AG04450 (cell line): Measurements from ENCODE around the gene PLEKHG4. TPM values are rescaled to one million over a fixed set of nuclear protein-coding genes. Genes with fewer than 3 reads are reported as not detected.

Source experiments
- CTCF ChIA-PET: fragments of 300-600, 350-600 bp; formaldehyde crosslinking; extraction: SDS; loops from one replicate; lab custom pipeline; 2022; ENCODE audit warnings: antibody characterized with exemption, inconsistent platforms; lab: Charles Lee
- POLR2A ChIA-PET: fragments of 350-600 bp; formaldehyde crosslinking; extraction: SDS; loops from one replicate; lab custom pipeline; 2021; ENCODE audit warnings: antibody characterized with exemption, inconsistent platforms; lab: Yijun Ruan, JAX
- DNase-seq: peaks from one replicate; pipeline ENCODE4 v3.0.0-alpha.2; 2011; ENCODE audit warnings: low read depth, low spot score
- H3K27ac ChIP-seq: one replicate; pipeline ENCODE4 v1.5.1; 2012; ENCODE audit warnings: low read depth, low read length, control low read depth
- H3K27me3 ChIP-seq: one replicate; pipeline ENCODE4 v1.6.0; 2012; ENCODE audit warnings: low read length; ENCODE audit not compliant: control insufficient read depth, insufficient read depth
- H3K4me3 ChIP-seq: 2 replicates; pipeline ENCODE4 v1.5.1; 2011; ENCODE audit warnings: mild to moderate bottlenecking, low read depth, low read length, control low read depth
- H3K9me3 ChIP-seq: 2 replicates; pipeline ENCODE4 v1.5.1; 2012; ENCODE audit warnings: low read length; ENCODE audit not compliant: control insufficient read depth, insufficient read depth
- polyA plus RNA-seq: library from polyadenylated mRNA; depleted of rRNA; stranded (reverse); fragments of >200 nt; gene quantifications from 2 replicates; pipeline ENCODE4 v1.2.3, GENCODE V29; 2011
- TF ChIP-seq, protein P1 (sequence below): IDR thresholded peaks from 2 replicates; pipeline ENCODE4 v1.5.1; 2011; ENCODE audit warnings: low read depth, low read length, control low read depth, inconsistent platforms

Gene PLEKHG4
- polyA plus RNA-seq, 1 experiment: 17.2 TPM

DNA sequence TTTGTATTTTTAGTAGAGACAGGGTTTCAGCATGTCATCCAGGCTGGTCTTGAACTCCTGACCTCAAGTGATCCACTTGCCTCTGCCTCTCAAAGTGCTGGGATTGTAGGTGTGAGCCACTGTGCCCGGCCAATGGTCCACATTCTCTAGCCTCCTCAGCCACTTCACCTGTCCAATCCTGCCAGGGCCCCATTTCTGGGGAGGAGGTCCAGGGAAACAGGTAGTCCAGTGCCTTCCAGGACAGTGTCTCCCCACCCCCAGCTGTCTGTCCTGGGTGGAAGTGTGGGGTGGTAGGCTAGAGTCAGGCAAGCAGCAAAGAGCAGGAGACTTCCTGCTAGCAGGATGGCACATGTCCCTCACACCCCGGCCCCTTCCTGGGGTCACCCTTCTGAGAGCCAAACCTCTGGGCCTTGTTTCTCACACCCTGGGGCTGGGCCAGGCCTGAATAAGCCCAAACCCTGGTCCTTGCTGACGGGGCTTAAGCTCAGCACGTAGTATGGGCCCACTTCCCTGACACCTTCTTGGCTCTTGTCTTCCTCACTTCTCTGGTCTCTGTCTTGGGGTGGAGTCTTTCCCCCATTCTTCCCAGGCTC lies 37.1 kb upstream of the PLEKHG4 start:
- POLR2A ChIA-PET: interaction anchor here (0.5 to 2.3 kb wide), 4 partner anchors 10 to 372 kb away, joined by 3 to 10 read pairs (median 3); partner anchors contain the start of gene TMEM208

DNA sequence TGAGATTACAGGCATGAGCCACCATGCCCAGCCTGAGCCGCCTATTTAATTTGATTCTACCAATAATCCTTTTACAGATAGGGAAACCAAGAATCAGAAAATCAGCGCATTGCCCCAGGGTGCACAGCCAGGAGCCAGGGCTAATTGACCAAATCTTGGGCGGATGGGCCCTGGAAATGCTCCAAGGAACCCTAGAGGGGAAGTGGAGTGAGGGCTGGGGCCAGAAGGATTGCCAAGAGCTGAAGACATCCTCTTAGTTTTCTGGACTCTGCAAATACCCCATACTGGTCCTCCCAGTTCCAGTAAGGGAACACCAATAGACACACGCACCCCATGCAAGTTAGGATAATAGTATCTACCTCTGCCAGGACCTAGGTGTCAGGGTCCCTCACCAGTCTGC lies 35.9 kb upstream of the PLEKHG4 start:
- POLR2A ChIA-PET: interaction anchor here (1.6 to 2.3 kb wide), 3 partner anchors 8 to 16 kb away, joined by 7 to 8 read pairs (median 7); partner anchors contain the start of gene TMEM208
- Histone ChIP-seq H3K9me3 (no peaks in the 10 kb centered on the region; the same call in 1 of the 2 replicates), H3K4me3 (no peak overlapping the region), H3K27me3 (no peaks in the 10 kb centered on the region), H3K27ac (peak overlapping the region; percentile 12)
- no peak for DNase-seq
- TF ChIP-seq, protein P1, sequence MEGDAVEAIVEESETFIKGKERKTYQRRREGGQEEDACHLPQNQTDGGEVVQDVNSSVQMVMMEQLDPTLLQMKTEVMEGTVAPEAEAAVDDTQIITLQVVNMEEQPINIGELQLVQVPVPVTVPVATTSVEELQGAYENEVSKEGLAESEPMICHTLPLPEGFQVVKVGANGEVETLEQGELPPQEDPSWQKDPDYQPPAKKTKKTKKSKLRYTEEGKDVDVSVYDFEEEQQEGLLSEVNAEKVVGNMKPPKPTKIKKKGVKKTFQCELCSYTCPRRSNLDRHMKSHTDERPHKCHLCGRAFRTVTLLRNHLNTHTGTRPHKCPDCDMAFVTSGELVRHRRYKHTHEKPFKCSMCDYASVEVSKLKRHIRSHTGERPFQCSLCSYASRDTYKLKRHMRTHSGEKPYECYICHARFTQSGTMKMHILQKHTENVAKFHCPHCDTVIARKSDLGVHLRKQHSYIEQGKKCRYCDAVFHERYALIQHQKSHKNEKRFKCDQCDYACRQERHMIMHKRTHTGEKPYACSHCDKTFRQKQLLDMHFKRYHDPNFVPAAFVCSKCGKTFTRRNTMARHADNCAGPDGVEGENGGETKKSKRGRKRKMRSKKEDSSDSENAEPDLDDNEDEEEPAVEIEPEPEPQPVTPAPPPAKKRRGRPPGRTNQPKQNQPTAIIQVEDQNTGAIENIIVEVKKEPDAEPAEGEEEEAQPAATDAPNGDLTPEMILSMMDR: no peak
- CTCF ChIA-PET: interaction anchor here (0.8 kb wide), 1 partner anchor 45 kb away, joined by 3 read pairs; the partner anchor contains the start of gene ELMO3

More for the DNA sequence above, 37.1 kb upstream of the PLEKHG4 start:
- Histone ChIP-seq H3K4me3 (no peak overlapping the region), H3K27me3 (no peaks in the 10 kb centered on the region), H3K9me3 (no peaks in the 10 kb centered on the region; the same call in 1 of the 2 replicates), H3K27ac (peak overlapping the region; percentile 98)
- TF ChIP-seq, protein P1: no peak
- CTCF ChIA-PET: interaction anchor here (0.6 to 0.7 kb wide), 2 partner anchors 57 to 367 kb away, joined by 5 to 12 read pairs; no protein-coding TSS in a partner anchor
- DNase-seq: no peak

DNA sequence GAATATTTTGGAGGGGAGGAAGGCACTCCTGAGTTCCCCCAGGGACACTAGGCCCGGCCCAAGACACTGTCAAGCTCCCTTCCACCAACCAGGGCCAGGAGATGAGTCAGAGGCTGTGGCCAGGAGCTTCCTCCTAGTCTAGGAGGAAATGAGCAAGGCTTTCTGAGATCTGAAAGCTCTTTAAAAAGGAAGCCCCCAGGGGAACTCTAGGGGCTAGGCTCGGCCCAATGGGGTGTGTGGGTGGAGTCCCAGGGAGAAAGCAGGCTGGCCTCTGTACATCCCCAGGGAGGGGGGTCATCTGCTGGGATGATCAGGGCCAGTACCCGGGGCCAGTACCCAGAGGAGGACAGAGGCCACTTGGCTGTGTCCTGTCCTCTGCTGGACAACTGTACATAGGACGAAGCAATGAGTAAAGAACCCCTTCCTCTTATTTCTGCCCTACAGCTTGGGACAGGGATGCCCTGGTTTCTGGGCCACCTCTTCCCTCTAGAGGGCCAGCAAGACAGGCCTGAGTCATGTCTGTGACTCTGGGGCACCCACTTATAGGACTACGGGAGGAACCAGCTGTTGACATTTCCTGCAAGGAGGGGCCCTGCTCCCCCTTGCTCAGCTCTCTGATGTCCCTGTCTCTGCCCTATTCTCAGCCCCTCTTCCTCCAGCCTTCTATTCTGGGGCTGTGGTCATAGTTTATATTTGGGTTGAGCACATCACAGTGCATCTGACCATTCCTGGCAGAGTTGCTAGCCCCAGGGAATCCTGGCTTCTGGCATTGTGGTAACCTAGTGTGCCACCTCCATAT lies 34.7 kb upstream of the PLEKHG4 start:
- CTCF ChIA-PET: interaction anchor here (0.5 to 0.6 kb wide), 2 partner anchors 226 to 254 kb away, joined by 3 to 7 read pairs; no protein-coding TSS in a partner anchor
- peak overlapping the region; percentile 86 for H3K4me3 ChIP-seq
- POLR2A ChIA-PET: interaction anchor here (0.6 to 2.3 kb wide), 6 partner anchors 9 to 37 kb away, joined by 3 to 8 read pairs (median 6); partner anchors contain the start of gene TMEM208
- no peaks in the 10 kb centered on the region for H3K27me3 ChIP-seq
- H3K9me3 ChIP-seq: no peaks in the 10 kb centered on the region; the same call in 1 of the 2 replicates
- no peak for DNase-seq
- peak overlapping the region; percentile 90 for H3K27ac ChIP-seq
- TF ChIP-seq, protein P1: no peak

DNA sequence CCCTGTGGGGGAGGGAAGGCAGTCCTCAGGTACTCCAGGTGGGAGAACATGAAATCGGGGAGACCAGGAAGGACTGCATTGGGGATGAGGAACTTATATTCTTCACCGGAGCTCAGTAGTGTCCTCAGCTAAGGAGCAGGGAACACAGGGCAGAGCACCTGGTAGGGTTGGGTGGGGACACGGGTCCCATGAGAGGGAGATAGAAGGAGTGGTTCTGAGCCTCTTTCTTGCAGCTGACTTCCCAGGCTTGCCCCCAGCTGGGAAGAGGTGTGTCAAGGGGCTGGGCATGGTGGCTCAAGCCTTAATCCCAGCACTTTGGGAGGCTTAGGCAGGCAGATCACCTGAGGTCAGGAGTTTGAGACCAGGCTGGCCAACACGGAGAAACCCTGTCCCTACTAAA lies 34.1 kb upstream of the PLEKHG4 start:
- no peaks in the 10 kb centered on the region; the same call in 1 of the 2 replicates for H3K9me3 ChIP-seq
- DNase-seq: no peak
- no peaks in the 10 kb centered on the region for H3K27me3 ChIP-seq
- peak overlapping the region; percentile 90 for H3K27ac ChIP-seq
- ChIA-PET CTCF (interaction anchor here (0.6 kb wide), 1 partner anchor 253 kb away, joined by 3 read pairs; no protein-coding TSS in a partner anchor), POLR2A (interaction anchor here (0.6 to 2.3 kb wide), 5 partner anchors 10 to 37 kb away, joined by 3 to 8 read pairs (median 7); partner anchors contain the start of gene TMEM208)
- TF ChIP-seq, protein P1: no peak
- H3K4me3 ChIP-seq: peak overlapping the region; percentile 86
